ENCODE results near the gene CETN1.

- TF ChIP-seq CTCF (IDR thresholded peaks at IDR 0.05; ENCODE audit: borderline replicate concordance, extremely low read depth, low read length, poor library complexity, severe bottlenecking) (no peak), EZH2 (IDR thresholded peaks at IDR 0.05; ENCODE audit: borderline replicate concordance, low read depth, low read length, severe bottlenecking) (no peak)
Measured at GRCh38 chr18:607930-608329, 27.8 kb downstream of the CETN1 start.
